Fibroblast of skin of right biceps (primary cell): ENCODE results near the gene EXOC3.

Source experiments
- DNase-seq: peaks from one replicate; pipeline ENCODE4 v3.0.0-alpha.2; 2013

Gene EXOC3

DNA sequence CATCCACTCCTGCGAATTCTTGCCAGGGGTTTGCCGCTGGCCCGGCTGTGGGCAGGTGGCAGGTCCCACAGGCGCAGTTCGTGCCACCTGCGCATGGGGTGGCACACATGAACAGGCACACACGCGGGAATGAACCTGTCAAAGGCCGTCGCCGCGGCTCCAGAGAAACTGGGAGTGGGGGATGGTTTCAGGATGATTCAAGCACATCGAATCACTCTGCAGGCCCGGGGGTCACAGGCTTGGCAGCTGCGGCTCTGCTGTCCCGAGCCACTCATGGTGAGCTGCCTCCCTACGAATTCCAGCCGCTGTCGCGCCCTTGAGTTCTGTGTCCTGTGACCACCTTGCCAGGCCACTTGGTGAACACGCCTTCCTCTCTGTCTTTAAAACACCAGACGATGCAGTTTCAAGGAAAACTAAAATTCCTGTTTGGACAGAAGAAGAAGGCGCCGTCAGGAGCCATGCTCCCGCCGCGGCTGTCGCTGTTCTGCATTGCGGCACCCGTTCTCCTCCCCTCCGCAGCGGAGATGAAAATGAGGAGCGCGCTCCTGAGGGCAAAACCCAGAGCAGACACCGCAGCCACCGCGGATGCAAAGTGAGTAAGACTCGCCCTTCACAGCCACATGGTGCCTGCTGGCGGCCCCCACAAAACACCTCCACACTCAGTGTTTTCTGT is 15.4 kb upstream of the EXOC3 start:
- DNase-seq = no peak

DNA sequence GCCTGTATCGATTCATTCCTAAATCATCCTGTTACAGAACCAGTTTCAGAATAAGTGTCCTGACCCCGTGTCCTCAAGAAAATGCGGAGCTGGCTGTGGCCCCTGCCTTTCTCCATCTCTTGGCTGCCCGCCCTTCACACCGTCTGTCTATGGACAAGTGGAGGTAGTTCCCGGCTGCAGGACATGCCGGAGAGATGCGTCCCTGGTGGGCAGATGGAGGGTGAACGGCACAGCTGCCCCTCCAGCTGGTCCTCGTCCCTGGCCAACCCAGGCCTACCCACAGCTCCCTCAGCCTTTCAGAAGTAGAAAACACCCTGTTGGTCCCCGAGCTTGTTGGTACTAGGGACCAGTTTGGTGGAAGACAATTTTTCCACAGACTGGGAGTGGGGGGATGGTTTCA is 14.8 kb upstream of the EXOC3 start:
- no peak for DNase-seq

DNA sequence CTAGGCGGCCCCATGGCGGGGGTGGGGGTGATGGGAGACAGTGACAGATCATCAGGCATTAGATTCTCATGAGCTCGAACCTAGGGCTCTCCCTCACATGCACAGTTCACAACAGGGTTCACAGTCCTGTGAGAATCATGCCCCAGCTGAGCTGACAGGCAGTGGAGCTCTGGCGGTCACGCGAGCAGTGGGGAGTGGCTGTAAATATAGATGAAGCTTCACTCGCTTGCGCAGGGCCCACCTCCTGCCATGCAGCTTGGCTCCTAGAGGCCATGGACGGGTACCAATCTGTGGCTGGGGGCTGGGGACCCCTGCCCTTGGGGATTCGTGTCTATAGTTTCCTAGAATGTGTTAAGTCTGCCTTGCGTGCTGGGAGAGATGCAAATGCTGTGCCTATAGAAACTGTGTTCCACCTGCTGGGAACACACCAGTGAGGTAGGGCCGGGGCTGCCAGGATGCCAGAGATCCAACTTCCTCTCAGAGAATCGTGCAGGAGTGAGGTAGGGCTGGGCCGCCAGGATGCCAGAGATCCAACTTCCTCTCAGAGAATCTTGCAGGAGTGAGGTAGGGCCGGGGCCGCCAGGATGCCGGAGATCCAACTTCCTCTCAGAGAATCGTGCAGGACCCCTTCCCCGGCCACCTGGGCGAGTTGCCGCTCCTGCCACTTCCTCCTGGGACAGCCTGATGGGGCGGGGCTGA is 14.1 kb upstream of the EXOC3 start:
- no peak for DNase-seq

DNA sequence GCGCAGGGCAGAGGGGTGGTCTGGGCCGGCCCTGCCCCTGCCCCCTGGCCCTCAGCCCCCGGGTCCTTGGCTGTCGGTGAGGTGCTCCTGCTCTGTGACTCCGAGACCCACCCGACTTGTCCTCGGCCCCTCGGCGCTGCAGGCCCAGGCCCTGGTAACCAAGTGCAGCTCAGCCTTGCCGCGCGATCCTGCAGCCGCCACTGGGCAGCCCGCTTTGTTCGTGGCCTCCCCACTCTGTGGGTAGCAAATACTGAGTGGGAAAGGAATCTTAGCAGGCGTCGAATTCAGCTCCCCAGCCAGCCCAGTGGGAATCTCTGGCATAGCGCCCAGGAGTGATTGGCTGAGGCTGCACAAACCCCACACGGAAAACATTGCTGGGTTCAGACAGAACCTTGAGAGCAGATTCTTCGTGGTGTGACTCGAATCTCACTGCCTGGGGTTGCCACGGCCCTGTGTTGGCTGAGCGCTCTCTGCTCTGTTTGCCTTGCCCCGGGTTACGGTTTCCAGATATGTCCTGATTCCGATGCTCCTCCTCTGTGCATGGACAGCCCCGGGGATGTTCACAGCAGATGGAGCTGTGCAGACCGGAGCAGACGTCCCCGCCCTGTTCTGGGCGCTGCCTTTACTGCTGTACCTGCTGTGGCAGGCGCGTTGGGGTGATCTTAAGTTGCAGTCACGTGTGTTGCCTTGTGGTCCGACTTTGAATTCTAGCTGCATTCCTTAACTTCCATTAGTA is 13.4 kb upstream of the EXOC3 start:
- DNase-seq = peak; percentile 53

DNA sequence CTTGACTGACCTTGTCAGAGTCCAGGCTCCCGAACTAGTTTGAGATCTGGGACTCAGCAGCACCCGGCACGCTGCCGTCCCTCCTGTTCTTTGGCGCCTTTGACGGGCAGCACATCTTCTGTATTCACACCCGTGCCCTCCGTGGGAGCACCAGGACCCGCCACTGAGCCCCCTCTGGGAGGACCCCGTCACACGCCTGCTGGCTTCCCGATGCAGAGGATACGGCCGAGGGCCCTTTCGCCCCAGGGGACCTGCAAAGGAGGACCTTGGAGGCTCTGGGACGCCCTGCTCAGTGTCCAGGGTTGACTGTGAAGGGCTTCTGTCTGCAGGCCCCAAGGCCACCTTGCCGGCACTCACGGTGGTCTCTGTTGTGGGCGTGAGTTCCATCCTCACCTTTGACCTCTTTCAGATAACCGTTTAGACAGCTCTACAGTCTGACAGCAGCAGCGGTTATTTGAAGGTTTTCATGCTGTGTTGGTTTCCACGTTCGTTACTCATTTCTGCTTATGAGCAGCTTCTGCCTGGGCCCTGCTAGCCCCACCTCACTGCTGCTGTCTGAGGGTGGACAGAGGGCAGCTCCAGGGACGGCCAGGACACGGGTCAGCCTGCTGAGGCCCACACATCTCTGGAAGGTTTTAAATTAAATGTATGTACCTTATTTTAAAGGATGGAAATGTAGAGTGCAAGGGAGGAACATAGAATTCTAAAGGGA is 12.6 kb upstream of the EXOC3 start:
- DNase-seq = no peak

DNA sequence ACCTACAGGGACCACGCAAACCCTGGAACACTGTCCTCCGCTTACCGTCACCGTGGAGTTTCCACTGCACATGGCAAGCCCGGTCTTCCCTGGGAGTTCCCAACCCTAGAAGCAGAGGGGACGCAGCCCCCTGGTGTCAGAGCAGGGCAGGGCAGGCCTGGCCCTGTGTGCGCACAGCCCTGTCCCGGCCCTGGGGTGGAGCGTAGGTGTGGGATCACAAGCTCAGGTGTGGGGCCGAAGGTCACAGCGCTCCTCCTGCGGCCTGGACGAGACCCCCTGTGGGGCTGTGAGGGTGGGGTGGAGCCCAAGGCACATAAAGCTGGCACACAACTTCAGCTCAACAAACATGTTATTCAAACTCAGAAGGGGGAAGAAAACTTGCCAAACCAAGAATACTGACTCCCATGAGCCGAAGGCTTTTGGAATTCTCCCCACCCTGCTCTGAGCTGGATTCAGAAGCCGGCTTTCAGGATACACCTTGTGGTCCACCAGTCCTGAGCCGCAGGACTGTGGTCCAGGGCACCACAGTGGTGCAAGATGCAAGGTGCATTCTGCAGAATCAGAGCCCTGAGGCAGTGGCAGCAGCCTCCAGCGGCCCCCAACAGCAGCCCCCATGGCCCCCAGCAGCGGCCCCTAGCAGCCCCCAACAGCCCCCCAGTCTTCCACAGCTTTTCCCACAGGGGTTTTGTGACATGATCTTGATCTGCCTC is 11.8 kb upstream of the EXOC3 start:
- DNase-seq = peak; percentile 52

DNA sequence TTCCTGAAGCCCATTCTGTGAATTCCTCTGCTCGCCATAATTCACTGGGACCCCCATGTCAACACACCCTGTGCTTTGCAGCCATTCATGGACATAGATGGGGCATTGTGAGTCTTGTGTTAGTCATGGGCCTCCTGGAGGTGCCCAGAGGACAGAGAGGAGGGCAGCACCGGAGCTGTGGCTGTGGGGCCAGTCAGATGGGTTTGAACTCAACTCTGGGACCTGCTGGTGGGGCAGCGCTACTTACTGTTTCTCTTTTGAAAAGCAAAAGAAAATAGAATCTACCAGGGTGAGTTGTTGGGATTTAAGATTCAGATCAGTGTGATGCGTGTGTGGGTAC is 11.3 kb upstream of the EXOC3 start:
- DNase-seq = no peak

DNA sequence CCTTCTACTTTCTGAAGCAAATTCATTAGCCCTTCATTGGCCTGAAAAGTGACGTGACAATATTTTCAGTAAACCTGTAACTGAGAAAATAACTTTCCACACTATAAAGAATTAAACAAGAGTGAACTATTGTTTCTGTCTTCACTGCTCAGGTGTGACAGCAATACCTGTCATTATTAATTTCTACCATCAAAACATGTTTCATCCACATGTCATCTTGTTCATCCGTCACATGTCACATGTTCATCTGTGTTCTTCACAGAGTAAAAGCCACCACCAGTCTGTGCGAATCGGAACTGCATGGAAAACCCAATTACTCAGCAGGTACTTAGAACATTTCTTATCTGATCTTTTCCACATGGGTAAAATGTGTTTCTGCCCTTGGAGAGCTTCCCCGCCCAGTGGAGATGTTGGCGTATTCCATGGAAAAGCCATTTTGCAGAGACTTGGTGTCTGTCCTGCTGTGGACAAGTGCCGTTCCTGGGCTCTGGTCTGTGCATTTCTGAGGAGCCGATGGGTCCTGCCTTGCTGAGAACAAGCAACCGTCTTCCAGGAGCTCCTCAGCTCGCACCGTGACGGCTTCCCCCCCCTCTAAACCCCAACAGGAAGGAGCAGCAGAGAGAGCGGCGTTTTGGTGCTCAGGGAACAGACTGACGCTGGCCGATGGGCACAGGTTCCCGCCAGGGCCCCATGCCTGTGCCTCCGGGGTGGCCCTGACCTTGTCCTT is 10.6 kb upstream of the EXOC3 start:
- DNase-seq = no peak

DNA sequence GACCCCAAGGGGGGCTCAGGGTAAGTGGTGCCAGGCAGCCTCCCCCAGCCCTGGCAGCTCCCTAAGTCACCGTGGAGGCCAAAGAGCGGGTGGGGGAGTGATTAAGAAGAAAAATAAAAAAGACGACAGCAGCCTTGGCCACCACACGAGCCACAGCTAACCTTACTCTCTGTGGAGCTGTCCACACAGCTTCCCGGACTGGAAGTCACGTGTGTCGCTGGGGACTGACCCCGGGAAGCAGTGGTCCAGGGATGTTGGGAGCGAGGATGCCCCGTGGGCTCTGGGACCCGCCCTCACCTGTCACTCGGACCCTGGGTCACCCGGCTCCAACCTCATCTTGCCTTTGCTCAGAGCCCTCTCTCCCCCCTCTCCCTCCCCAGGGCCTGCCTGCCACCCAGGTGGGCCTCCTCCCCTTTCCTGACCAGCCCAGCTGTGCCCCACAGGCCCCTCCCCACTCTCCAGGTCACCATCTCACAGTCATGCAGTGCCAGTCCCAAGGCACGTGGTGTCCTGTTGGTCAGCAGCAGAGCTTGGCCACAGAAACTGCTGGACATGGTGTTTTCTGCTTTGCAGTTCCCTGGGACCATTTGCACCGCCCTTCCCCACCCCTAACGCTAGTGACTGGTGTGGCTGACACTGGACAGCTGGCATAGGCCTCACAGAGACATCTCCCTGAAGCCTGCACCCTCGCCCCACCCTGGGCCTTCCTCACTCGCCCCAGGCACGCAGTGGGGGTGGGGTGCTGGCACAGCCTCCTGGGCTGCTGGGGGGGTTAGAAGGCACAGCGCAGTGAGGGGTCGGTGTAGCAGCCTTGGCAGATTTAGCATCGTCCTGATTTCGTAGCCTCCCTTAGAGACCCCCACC is 9.8 kb upstream of the EXOC3 start:
- no peak for DNase-seq

DNA sequence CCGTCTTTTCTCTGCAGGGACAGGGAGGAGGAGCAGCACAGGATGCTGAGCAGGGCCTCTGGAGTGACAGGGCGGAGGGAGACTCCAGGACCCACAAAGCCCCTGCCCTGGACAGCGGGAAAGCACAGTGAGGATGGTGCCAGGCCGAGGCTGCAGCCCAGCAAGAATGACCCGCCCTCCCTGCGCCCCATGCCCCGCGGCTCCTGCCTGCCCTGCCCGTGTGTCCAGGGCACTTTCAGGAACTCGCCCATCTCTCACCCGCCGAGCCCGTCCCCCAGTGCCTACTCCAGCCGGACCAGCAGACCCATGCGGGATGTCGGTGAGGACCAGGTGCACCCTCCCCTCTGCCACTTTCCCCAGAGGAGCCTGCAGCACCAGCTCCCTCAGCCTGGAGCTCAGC is 9.1 kb upstream of the EXOC3 start:
- no peak for DNase-seq

DNA sequence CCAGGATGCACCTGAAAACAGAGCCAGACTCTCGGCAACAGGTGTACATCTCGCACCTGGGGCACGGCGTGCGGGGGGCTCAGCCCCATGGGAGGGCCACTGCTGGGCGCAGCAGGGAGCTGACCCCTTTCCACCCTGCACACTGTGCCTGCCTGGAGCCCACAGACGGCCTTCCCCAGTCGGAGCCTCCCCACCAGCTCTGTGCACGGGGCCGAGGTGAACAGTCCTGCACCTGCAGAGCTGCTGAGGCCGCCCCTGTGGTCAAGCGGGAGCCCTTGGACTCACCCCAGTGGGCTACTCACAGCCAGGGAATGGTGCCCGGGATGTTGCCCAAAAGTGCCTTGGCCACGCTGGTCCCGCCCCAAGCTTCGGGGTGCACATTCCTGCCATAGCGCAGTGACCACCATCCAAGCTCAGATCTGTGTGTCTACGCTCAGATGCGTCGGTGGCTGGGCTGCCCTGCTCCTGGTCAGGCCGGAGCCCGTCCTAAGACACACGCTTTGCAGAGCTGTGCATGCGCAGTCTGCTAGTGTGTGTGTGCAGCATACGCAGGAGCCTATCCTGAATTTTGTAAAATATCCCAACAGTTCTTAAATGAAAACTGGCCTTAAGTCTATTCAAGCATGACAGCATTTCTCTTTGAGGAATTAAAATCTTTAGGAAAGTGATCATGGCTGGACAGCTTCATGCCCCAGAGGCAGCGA is 8.4 kb upstream of the EXOC3 start:
- DNase-seq = no peak

DNA sequence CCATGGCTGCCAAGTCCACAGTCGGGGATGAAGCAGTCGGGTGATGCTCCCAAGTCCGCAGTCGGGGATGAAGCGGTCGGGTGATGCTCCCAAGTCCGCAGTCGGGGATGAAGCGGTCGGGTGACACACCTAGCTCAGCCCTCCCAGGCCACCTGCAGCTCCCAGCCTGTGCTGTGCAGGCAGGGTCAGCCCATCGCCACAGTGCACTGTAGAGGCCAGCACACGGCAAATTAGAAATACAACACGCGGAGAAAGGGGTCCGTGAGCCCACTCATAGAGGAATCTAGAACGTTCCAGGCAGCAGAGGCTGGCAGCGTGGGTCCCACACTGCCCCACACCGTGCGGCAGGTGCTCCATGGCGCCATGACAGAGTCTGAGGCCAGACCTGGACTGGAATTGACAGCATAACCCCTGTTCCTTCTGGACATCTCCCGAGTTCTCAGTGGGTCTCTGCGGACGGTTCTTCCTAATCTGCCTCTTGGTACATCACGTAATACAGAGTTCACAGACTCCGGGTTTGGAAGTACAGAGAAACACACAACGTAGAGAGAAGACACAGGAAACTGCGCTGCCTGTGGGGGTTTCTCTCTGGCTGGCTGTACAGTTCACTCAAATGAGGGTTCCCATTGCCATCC is 7.7 kb upstream of the EXOC3 start:
- DNase-seq = no peak

DNA sequence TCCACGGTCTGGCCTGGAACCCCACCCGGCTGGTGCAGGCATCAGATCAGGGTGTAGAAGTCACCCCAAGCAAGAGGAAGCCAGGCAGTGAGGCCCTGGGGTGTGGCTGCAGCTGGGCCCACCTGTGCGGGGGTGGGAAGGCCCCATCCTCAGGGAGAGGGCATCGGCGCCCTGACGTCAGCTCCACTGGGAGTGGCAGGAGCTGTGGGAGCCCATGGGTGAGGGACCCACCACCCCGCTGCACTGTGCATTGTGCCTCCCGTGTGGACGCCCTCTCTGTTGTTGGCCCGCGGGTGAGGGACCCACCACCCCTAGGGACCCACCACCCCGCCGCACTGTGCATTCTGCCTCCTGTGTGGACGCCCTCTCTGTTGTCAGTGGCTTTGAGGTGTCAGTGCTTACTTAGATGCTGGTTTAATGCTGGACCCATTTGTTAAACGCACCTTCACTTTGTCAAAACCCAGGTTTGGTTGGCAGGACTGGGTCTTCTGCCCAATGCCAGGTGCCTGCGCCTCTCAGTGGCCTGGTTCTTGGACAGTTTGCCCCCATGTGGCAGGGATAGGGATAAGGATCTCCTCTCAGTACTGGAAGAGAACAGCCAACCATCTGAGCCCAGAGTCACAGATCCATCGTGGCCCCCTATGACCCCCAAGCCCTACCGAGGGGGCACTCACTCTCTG is 6.9 kb upstream of the EXOC3 start:
- DNase-seq = no peak

DNA sequence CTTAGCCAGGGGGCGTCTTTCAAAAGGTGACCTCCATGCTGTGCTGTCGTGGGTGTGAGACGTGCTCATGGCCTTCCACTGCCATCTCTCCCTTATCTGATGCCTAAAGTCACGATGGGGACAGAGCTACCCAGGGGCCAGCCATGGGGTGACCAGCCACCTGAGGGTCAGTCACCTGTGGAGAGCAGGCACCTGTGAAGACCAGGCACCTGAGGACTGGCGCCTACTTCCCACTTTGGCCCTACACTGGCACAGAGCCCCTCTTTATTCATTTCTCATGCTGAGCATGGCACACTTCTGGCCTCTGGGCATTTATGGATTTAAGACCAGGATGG is 6.4 kb upstream of the EXOC3 start:
- no peak for DNase-seq

DNA sequence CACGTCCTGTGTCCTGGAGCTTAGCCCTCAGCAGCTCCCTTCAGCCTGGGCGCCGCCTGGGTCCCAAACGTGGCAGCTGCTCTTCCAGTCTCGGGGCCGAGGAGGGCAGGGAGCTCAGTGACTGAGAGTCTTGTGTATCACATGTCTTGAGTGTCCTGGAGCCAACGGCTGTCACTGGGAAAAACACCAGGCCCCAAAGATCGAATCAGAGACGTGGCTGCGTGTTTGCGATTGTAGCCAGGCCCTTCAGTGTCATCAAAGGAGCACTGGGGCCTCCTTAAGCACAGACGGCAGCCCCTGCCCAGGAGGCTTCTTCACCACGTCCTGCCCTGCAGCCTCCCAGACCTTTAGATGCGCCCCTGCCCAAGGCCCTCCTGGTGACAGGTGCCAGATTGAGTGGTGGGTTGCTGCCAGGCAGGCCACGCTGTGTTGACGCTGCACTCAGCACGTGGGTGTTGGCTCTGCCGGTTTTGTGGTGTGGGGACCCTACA is 5.7 kb upstream of the EXOC3 start:
- no peak for DNase-seq

DNA sequence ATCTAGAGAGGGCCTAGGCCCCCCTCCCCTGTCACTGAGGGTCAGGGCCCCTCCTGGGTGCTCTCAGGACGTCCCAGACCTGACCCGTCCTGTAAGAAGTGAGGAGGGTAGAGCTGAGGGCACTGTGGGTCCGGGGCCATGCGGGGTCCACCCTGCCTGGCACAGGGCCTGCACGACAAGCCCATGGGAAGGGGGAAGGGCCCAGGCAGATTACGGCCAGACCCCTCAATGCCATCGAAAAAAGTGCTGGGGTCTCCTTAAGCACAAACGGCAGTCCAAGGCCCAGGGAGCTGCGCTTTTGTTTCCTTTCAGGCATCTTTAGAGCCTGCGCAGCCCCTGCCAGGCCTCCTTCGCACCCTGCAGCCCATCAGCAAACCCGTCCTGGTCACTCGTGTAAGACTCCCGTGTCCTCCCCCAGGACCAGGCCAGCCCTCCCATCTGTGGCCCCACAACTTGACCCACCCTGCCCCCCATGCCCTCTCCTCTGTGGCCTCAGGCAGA is 4.4 kb upstream of the EXOC3 start:
- DNase-seq = no peak

DNA sequence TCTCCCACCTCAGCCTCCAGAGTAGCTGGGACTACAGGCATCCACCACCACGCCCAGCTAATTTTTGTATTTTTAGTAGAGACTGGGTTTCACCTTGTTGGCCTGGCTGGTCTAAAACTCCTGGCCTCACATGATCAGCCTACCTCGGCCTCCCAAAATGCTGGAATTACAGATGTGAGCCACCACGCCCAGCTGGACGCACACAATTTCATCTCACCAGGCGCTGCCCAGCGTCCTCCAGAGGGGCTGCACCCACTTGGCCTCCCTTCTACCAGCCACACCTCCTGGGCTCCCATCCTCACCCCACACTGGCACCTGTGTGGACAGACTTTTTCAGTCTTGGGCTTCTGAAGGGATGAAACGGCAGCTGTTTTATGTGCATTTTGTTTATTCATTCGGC is 3.8 kb upstream of the EXOC3 start:
- DNase-seq = no peak

DNA sequence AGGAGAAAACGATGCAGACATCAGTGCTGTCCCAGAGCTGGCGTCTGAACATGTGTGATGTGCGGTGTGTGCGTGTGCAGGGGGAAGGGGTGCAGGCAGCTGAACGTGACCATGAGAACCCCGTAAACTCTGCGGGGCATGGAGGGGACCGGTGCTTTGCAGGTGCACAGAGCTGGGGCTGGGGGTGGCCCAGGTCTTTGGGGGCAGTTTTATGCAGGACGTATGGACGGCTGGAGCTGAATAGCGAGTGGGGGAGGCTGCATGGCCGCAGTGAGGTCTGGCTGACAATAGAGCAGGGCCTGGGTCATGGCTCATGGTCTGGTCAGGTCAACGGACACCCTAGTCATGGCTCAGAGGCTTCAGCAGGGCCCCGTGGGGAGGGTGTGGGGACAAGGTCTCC is 3.3 kb upstream of the EXOC3 start:
- no peak for DNase-seq
